Measurements from ENCODE around the gene CCDC86.

The CCDC86 gene

DNA sequence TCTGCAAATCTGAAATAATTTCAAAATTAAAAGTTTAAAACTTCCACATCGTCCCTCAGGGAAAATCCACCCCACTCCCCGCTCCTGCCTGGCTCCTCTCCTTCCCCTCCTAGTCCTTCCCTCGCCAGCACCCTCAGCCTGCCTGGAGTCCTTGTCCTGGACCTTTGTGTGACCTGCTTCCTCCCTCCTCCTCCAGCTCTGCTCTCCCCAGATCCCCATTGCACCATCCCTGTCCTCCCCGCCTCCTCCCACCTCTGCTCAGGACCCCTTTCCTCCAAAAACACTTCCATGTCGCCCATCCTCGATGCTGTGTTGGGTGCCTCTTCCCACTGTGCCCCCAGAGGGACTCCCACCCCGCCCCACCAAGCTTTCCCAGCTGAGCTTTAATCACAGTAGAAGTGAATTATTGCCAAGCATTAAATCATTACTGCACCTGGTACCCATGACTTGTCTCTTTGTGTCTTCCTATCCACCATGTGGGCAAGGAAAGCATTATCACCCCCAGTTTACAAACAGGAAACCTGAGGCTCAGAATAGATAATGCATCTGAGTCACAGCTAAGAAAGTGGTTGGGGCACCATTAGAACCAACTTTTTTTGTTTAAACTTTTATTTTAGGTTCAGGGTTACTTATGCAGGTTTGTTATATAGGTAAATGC lies 23.1 kb downstream of the CCDC86 start:
- H3K4me1 ChIP-seq (ENCODE audit: control insufficient read depth, insufficient read depth, low read length) = no peaks in the 10 kb centered on the region
- H3K9me3 ChIP-seq (ENCODE audit: control insufficient read depth, insufficient read depth, low read depth, low read length) = no peaks in the 10 kb centered on the region
- no peaks in the 10 kb centered on the region for H3K36me3 ChIP-seq (ENCODE audit: control insufficient read depth, insufficient read depth, low read length)
- no peaks in the 10 kb centered on the region for H3K27me3 ChIP-seq (ENCODE audit: control insufficient read depth, insufficient read depth, low read length)
- no peak overlapping the region for H3K9ac ChIP-seq (ENCODE audit: low read length)
- H3K27ac ChIP-seq (ENCODE audit: low read depth, low read length) = no peak overlapping the region
- no peak overlapping the region for H3K4me3 ChIP-seq (ENCODE audit: low read depth, low read length)

DNA sequence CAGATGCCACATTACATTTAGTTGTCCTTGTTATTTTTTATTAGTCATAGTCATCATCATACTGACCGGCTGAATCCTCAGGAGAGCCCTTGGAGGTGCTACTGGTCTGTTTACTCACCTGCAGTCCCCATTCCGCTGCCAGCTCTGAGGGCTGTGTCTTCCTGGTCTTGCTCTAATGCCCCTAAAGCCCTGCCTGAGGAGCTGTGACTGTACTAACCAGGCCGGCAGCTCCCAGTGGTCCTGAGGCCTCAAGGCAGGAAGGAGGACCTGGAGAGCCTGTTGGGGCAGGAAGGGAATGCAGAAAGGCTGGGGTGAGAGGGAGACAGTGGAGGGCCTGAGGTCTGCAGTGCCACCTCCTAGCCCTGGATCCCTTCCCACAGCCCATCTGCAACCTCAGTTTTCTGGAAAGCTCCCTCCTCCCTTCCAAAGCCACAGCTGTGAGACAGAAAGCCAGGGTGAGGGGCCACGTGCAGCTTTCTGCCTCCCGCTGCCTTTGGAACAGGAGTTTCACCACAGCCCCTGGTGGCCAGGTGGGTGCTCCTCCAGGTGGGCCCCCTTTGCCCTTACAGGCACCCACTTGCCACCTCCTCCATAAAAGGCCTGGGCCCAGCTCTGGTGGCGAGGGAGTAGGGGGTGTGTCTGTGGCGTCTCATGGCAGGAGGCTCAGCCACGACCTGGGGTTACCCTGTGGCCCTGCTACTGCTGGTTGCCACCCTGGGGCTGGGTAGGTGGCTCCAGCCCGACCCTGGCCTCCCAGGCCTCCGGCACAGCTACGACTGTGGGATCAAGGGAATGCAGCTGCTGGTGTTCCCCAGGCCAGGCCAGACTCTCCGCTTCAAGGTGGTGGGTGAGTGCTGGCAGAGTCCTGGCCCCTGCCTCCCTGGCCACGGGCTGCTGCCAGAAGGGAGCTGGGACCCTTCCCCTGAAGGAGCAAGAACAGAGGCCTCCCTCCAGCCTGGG lies 25.3 kb downstream of the CCDC86 start, which contains the start of gene ZP1:
Gene ZP1 (plus strand): TSS at position 632 of the 960 bp plus-strand sequence. CDS start 20 bp downstream, at position 652.
- H3K4me3 ChIP-seq (ENCODE audit: low read depth, low read length) = no peak within 1 kb of the TSS
- H3K9ac ChIP-seq (ENCODE audit: low read length) = no peak within 1 kb of the TSS
- H3K27ac ChIP-seq (ENCODE audit: low read depth, low read length) = no peak within 1 kb of the TSS

GRCh38 chr11:60867871-60868681 lies 26.2 kb downstream of the CCDC86 start:
- Histone ChIP-seq H3K36me3 (ENCODE audit: control insufficient read depth, insufficient read depth, low read length) (no peaks in the 10 kb centered on the region), H3K4me3 (ENCODE audit: low read depth, low read length) (no peak overlapping the region), H3K9me3 (ENCODE audit: control insufficient read depth, insufficient read depth, low read depth, low read length) (no peaks in the 10 kb centered on the region), H3K9ac (ENCODE audit: low read length) (no peak overlapping the region), H3K27me3 (ENCODE audit: control insufficient read depth, insufficient read depth, low read length) (no peaks in the 10 kb centered on the region), H3K27ac (ENCODE audit: low read depth, low read length) (no peak overlapping the region), H3K4me1 (ENCODE audit: control insufficient read depth, insufficient read depth, low read length) (peaks cover 4% of the 10 kb centered on the region)

More for the DNA sequence above, 25.3 kb downstream of the CCDC86 start, which contains the start of gene ZP1:
- no peaks in the 10 kb centered on the region for H3K4me1 ChIP-seq (ENCODE audit: control insufficient read depth, insufficient read depth, low read length)
- H3K27me3 ChIP-seq (ENCODE audit: control insufficient read depth, insufficient read depth, low read length) = no peaks in the 10 kb centered on the region
- no peaks in the 10 kb centered on the region for H3K36me3 ChIP-seq (ENCODE audit: control insufficient read depth, insufficient read depth, low read length)
- H3K9me3 ChIP-seq (ENCODE audit: control insufficient read depth, insufficient read depth, low read depth, low read length) = no peaks in the 10 kb centered on the region

GRCh38 chr11:60868682-60869450 lies 27.0 kb downstream of the CCDC86 start:
- peaks cover 10% of the 10 kb centered on the region for H3K4me1 ChIP-seq (ENCODE audit: control insufficient read depth, insufficient read depth, low read length)
- no peak overlapping the region for H3K9ac ChIP-seq (ENCODE audit: low read length)
- no peak overlapping the region for H3K27ac ChIP-seq (ENCODE audit: low read depth, low read length)
- H3K27me3 ChIP-seq (ENCODE audit: control insufficient read depth, insufficient read depth, low read length) = no peaks in the 10 kb centered on the region
- H3K4me3 ChIP-seq (ENCODE audit: low read depth, low read length) = no peak overlapping the region
- no peaks in the 10 kb centered on the region for H3K36me3 ChIP-seq (ENCODE audit: control insufficient read depth, insufficient read depth, low read length)
- no peaks in the 10 kb centered on the region for H3K9me3 ChIP-seq (ENCODE audit: control insufficient read depth, insufficient read depth, low read depth, low read length)

DNA sequence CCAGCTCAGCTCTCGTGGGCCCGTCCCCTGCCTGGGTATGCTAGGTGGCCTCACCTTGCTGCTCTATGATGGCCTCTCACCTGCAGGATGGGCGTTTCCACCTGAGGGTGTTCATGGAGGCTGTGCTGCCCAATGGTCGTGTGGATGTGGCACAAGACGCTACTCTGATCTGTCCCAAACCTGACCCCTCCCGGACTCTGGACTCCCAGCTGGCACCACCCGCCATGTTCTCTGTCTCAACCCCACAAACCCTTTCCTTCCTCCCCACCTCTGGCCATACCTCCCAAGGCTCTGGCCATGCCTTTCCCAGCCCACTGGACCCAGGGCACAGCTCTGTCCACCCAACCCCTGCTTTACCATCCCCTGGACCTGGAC lies 27.5 kb downstream of the CCDC86 start:
- no peak overlapping the region for H3K27ac ChIP-seq (ENCODE audit: low read depth, low read length)
- no peaks in the 10 kb centered on the region for H3K9me3 ChIP-seq (ENCODE audit: control insufficient read depth, insufficient read depth, low read depth, low read length)
- no peak overlapping the region for H3K4me3 ChIP-seq (ENCODE audit: low read depth, low read length)
- peaks cover 10% of the 10 kb centered on the region for H3K4me1 ChIP-seq (ENCODE audit: control insufficient read depth, insufficient read depth, low read length)
- no peak overlapping the region for H3K9ac ChIP-seq (ENCODE audit: low read length)
- no peaks in the 10 kb centered on the region for H3K36me3 ChIP-seq (ENCODE audit: control insufficient read depth, insufficient read depth, low read length)
- H3K27me3 ChIP-seq (ENCODE audit: control insufficient read depth, insufficient read depth, low read length) = no peaks in the 10 kb centered on the region

- Histone ChIP-seq H3K36me3 (ENCODE audit: control insufficient read depth, insufficient read depth, low read length) (0 out of 2 replicates have a peak, but pooled peaks cover 2% of the 10 kb centered on the region), H3K27ac (ENCODE audit: low read depth, low read length) (no peak overlapping the region), H3K27me3 (ENCODE audit: control insufficient read depth, insufficient read depth, low read length) (no peaks in the 10 kb centered on the region), H3K9ac (ENCODE audit: low read length) (no peak overlapping the region), H3K9me3 (ENCODE audit: control insufficient read depth, insufficient read depth, low read depth, low read length) (no peaks in the 10 kb centered on the region), H3K4me3 (ENCODE audit: low read depth, low read length) (no peak overlapping the region), H3K4me1 (ENCODE audit: control insufficient read depth, insufficient read depth, low read length) (peaks cover 10% of the 10 kb centered on the region)
Observed at GRCh38 chr11:60870276-60870675, 28.4 kb downstream of the CCDC86 start.

DNA sequence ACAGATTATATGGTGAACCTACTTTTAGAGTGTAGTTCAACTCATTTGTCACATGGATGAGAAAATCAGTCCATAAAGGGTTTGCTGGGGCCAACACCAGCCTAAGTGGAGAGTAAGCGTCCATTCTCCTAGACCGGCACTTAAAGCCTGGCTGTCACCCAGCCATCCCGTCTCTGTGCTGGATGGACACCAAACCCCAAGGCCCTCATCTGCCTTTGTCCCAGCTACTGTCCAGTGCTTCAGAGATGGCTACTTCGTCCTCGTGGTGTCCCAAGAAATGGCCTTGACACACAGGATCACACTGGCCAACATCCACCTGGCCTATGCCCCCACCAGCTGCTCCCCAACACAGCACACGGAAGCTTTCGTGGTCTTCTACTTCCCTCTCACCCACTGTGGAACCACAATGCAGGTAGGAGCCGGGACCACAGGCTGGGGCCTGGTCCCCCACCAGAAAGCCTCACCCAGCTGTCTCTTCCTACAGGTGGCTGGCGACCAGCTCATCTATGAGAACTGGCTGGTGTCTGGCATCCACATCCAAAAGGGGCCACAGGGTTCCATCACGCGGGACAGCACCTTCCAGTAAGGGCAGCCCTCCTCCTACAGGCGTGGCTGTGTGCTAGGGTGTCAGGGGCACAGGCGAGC lies 28.9 kb downstream of the CCDC86 start:
- Histone ChIP-seq H3K4me3 (ENCODE audit: low read depth, low read length) (no peak overlapping the region), H3K9ac (ENCODE audit: low read length) (no peak overlapping the region), H3K4me1 (ENCODE audit: control insufficient read depth, insufficient read depth, low read length) (peaks cover 10% of the 10 kb centered on the region), H3K36me3 (ENCODE audit: control insufficient read depth, insufficient read depth, low read length) (0 out of 2 replicates have a peak, but pooled peaks cover 2% of the 10 kb centered on the region), H3K9me3 (ENCODE audit: control insufficient read depth, insufficient read depth, low read depth, low read length) (no peaks in the 10 kb centered on the region), H3K27ac (ENCODE audit: low read depth, low read length) (no peak overlapping the region), H3K27me3 (ENCODE audit: control insufficient read depth, insufficient read depth, low read length) (no peaks in the 10 kb centered on the region)

- 0 out of 2 replicates have a peak, but pooled peaks cover 2% of the 10 kb centered on the region for H3K36me3 ChIP-seq (ENCODE audit: control insufficient read depth, insufficient read depth, low read length)
- H3K27me3 ChIP-seq (ENCODE audit: control insufficient read depth, insufficient read depth, low read length) = no peaks in the 10 kb centered on the region
- H3K9me3 ChIP-seq (ENCODE audit: control insufficient read depth, insufficient read depth, low read depth, low read length) = no peaks in the 10 kb centered on the region
- H3K9ac ChIP-seq (ENCODE audit: low read length) = no peak overlapping the region
- H3K27ac ChIP-seq (ENCODE audit: low read depth, low read length) = no peak overlapping the region
- H3K4me3 ChIP-seq (ENCODE audit: low read depth, low read length) = no peak overlapping the region
- peaks cover 10% of the 10 kb centered on the region for H3K4me1 ChIP-seq (ENCODE audit: control insufficient read depth, insufficient read depth, low read length)
Observed at GRCh38 chr11:60871378-60872061, 29.6 kb downstream of the CCDC86 start.

DNA sequence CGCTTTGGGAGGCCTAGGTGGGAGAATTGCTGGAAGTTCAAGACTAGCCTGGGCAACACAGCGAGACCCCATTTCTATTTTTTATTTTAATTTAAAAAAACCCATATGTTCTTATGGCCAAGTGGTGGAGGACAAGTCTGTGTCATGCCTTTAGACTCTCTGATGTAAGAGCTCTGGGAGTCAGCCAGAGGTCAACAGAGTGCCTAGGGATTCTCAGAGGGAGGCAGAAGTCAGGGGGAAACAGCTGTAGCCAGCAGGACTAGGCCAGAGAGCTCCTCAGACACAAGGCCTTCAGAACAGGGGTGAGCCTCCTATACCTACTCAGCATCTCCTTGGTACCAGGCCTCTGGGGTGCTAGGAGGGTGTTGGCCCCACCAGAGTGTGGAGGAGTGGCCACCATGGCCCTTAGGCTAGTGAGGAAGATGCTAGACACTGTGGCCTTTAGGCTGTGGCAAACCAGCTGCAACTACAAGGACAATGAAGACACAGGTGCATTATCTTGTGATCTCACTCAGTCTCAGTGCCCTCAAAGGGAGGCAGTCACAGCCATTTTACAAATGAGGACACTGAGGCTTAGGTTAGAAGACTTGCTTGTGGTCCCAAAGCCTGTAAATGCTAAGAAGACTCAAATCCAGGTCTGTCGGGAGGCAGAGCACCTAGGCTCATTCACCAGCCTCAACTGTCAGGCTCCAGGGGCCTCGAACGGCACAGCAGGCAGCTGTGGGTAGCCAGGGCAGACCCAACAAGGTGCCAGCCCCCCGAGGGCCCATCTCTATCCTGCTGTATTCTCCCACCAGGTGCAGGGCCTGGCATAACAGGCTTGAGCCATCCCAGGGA lies 30.4 kb downstream of the CCDC86 start:
- H3K4me3 ChIP-seq (ENCODE audit: low read depth, low read length) = no peak overlapping the region
- no peaks in the 10 kb centered on the region for H3K9me3 ChIP-seq (ENCODE audit: control insufficient read depth, insufficient read depth, low read depth, low read length)
- 0 out of 2 replicates have a peak, but pooled peaks cover 2% of the 10 kb centered on the region for H3K36me3 ChIP-seq (ENCODE audit: control insufficient read depth, insufficient read depth, low read length)
- H3K9ac ChIP-seq (ENCODE audit: low read length) = no peak overlapping the region
- H3K27me3 ChIP-seq (ENCODE audit: control insufficient read depth, insufficient read depth, low read length) = no peaks in the 10 kb centered on the region
- peaks cover 10% of the 10 kb centered on the region for H3K4me1 ChIP-seq (ENCODE audit: control insufficient read depth, insufficient read depth, low read length)
- no peak overlapping the region for H3K27ac ChIP-seq (ENCODE audit: low read depth, low read length)
